M059J (cell line): Measurements from ENCODE around the gene HNF1B. TPM values are rescaled to one million over a fixed set of nuclear protein-coding genes. Genes with fewer than 3 reads are reported as not detected.

Source experiments
- DNase-seq: peaks from one replicate; pipeline ENCODE4 v3.0.0-alpha.2; 2012; ENCODE audit warnings: low read depth
- total RNA-seq: library from RNA; depleted of rRNA; stranded (reverse); fragments of >200 nt; shearing (Covaris generic); gene quantifications from 2 replicates; pipeline ENCODE4 v1.2.3, GENCODE V29; 2014

The HNF1B gene
- total RNA-seq, 1 experiment from 2014 or later, result not detected

DNA sequence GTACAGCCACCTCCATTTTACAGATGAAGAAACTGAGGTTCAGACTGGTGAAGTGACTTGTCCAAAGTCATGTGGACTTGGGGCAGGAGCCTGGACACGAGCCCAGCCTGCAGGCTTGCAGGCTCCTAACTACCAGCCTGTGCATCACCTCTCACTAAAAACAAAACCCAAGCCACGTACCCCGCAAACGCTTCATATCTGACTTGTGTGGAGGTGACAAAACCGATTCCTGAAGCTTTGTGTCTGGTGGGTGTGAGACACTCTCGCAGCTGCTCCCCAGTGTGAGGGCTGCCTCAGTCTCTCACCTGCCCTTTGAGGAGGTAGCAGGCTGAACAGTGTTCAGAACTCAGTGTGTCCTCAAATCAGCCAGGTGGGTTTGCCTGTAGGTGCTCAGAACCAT is 8.4 kb downstream of the HNF1B start:
- DNase-seq, result no peak

DNA sequence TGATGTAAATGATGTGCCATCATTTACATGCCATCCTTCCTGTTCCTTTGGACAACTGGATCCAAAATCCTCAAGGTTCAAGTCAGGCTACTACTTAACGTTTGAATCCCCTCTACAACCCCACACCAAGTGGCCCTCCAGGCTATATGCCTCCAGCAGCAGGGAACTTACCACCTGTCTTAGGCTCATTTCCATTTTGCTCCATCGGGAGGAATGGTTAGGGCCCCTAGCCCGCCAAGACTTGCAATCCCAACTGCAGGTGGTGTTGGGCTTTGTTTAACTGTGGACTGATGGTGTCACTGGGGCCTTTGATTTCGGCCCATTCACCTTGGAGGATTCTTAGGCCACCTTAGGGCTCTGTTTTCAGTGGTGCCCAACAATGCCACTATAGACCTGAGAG is 9.7 kb downstream of the HNF1B start:
- no peak for DNase-seq

- DNase-seq, result no peak
Observed at GRCh38 chr17:37732316-37732715, 12.5 kb downstream of the HNF1B start.

DNA sequence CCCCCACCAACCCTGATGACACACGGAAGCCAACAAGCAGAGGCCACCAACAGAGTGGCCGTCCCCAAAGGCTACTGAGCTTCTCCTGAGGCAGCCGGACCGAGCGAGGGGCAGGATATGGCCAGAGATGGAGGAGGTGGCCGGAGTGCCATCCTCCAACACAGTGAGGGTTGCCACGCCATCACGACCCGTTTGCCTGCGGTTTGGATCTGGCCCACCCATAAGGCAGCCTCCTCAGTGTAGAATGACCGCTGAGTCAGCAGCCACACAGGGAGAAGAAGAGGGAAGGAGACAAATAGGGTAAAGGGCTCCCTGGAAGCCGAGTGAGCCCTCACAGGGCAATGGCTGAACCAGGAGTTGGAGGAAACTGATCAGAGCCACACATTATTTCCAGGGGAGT is 13.8 kb downstream of the HNF1B start:
- no peak for DNase-seq

DNA sequence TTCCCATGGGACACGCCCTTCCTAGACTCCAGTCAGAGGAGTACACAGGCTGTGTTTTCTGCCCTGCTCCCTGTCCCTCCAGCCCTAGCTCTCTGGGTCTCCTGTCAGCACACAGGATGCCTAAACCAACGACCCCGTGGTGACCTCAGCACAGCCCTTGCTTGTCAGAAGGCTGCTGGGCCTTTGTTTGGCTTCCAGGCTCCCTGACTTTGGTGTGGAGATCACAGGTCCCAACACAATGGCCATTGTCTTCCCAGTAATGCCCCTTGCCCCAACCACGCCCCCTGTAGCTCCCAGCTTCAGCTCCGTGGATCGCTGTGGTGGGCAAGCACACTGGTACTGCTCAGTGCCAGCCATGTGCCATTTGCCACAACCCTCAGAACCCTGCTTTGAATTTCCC is 15.0 kb downstream of the HNF1B start:
- no peak for DNase-seq

GRCh38 chr17:37726891-37727675 is 17.8 kb downstream of the HNF1B start:
- no peak for DNase-seq

- no peak for DNase-seq
Observed at GRCh38 chr17:37726248-37726647, 18.6 kb downstream of the HNF1B start.

DNA sequence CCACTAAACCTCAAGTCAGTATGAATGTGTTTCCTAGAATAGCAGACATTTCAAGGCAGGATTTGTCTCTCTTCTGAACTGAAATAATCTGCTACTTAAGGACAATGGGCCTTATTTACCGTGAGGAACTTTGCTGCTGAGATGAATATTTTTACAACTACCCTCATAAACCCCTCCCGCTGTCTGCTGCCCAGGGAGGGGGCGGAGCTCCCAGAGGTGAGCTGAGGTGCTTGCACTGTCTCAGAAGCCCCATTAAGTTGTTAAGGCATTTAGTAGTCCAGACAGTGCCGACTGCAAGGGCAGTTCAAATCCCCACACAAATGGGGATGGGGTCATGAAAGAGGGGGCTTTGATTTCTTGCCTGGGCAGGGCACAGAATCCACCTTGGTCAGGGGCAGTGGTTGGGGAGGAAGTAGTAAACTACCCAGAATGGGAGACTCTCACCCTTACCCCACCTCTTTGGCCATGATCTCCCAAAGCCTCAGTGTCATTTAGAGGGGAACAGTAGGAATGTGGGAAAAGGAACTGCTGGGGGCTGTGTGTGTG is 19.2 kb downstream of the HNF1B start:
- DNase-seq, result no peak

DNA sequence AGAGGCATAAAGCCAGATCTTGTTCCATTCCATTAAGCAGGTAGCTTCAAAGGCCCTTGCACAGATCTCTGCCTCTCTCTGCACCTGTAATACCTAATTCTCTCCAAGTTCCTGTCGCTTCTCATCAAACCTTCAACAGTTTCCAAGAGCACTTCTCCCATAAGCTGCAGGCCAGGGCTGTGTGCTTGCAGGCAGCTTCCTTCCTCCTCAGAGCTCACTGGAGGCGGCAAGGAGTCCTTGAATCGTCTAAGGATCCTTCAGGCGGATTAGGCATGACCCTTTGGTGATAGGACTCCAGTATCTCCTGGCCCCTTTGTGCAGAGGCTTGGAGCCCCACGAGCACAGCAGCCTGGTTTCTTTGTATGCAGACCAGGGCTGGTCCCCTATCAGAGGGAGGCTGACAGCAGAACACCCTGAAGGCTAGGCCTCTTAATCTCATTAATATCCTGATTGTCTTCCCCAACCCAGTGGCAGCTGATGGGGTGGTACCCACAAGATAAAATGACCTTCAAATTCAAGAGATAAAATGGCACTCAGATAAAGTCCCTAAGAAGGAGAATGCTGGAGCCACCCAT is 19.8 kb downstream of the HNF1B start:
- no peak for DNase-seq

GRCh38 chr17:37720989-37721388 is 23.9 kb downstream of the HNF1B start:
- DNase-seq, result no peak

DNA sequence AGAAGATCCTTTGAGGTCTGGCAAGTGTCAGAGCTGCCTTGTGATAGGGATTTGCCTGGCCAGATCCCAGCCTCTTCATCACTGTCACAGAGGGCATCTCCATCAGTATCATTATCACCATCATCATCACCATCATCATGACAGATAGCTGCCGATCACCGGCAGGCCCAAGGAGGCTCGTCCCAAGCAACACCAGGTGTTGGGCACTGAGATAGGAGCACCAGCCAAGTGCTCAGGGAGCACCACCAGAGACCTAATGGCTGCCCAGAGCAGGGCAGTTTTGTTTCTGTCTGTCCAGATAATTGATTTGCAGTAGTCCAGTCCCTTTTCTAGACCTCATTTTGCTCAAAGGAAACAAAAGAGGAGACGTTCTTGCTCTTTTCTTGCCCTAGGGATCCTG is 25.0 kb downstream of the HNF1B start:
- no peak for DNase-seq

DNA sequence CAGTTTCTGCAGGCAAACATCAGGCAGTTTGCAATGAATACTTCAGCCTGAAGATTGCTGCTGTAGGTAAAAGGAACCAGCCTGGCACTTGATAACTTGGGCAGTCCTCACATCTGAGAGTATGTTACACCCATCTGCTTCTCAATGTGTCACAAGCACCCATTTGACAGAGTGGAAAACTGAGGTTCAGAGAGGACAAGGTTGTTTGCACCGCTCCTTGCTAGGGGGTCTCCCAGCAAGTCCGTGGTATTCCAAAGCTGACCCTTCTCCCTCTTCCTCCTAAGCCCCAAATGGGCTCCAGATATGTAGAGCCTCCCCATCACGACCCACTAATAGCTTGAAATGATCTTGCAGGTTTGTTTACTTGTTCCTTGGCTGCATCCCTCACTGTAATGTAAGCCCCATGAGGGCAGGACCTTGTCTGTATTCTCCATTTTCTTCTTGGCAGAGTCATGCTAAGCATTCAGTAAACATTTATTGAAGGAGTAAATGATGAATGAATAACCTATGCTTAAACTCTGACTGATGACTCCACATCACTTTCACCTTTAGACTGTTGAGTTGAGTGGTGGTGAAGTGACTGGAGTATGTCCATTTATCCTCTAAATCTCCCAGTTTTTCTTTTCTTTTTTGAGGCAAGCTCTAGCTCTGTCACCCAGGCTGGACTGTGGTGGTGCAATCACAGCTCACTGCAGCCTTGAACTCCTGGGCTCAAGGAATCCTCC is 26.4 kb downstream of the HNF1B start:
- DNase-seq, result no peak

GRCh38 chr17:37717627-37718323 is 27.1 kb downstream of the HNF1B start:
- DNase-seq, result no peak

DNA sequence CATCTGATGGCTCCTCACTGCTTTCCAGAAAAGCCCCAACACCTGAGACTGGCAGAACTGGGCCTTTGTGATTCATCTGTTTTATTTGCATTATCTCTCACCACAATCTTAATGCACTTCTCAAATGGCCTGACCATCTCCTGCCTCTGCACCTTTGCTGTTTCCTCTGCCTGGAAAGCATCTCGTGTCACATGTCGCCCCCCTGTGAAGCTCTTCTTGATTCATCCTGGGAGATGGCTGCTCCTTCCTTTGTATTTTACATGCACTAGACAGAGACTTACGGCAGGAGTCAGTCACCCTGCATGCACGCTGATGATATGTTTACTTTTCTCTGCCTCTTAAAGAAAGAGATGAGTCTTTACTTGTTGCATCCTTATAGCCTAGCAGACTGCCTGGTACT is 30.0 kb downstream of the HNF1B start:
- no peak for DNase-seq

- DNase-seq, result no peak
Observed at GRCh38 chr17:37713624-37714023, 31.2 kb downstream of the HNF1B start.

- no peak for DNase-seq
Observed at GRCh38 chr17:37713028-37713431, 31.8 kb downstream of the HNF1B start.

DNA sequence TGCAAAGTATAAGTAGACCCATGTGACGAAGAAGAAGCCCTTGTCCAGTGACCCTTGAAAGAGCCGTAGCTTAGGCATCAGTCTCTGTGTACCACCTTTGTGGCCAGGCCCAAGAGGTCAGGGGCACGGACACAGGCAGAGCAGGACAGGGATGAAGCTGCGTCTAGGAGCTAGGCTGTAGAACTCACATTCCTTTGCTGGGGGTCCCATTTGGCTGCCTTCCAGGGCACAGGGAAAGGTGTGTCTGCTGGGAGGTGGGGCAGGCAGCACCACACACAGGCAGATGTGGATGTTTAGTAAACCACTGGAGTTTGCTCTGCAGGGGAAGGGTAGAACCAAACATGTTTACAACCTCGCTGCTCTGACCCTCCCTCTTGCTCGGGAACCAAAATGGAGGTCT is 33.7 kb downstream of the HNF1B start:
- DNase-seq, result no peak

GRCh38 chr17:37710344-37710886 is 34.4 kb downstream of the HNF1B start:
- peak; percentile 78 for DNase-seq

GRCh38 chr17:37708616-37709212 is 36.1 kb downstream of the HNF1B start:
- DNase-seq, result peak; percentile 71

DNA sequence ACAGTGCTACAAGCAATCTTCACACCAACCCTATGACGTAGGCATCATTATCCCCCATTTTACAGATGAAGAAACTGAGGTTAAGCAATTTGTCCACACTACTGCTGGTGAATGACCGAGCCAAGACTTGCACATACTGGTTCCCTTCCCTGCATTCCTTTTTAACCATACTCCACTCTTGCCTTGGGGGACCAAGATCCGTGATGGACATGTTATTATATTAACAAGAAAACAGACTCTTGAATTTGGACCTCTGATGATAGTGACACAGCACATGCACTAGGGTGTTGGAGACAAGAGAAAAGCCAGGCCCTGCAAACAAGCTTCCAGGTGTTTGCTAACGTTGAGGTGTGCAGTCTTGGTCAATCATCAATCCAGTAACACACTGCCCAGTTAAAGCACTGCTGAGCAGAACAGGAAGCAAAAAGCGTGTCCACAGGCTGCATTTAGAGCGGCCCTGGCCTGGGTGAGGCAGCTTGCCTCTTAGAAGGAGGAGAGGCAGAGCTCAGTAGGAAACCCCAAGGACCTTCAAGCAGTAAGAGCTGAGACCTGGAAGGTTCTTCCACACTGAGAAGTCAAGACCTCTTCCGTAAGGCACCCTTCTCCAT is 36.7 kb downstream of the HNF1B start:
- DNase-seq, result no peak

DNA sequence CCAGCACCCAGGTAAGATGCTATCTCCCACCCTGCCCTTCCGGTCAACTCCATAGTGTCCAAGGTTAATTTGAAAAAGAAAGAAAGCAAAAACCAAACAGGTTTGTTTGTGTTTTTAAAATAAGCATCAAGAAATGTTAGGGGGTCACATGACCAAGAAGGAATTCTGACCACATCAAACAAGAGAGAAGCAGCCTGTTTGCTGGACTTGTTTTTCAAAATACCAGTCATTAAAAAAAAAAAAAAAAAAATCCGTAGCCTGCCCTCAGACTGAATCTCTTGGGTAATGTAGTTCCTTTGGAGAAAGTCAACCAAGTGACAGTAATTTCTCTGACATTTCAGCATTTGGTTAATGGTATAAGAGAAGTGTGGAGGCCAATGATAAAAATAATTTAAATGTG is 38.4 kb downstream of the HNF1B start:
- DNase-seq, result peak; percentile 22
